NT2/D1 (cell line): ENCODE results near the gene NVL.

Experiments
- YY1 ChIP-seq: IDR thresholded peaks from 2 replicates; pipeline ENCODE4 v1.6.1; 2011; ENCODE audit not compliant: insufficient read length, insufficient read depth
- ZNF274 ChIP-seq: IDR thresholded peaks from 2 replicates; pipeline ENCODE4 v1.6.1; 2011; ENCODE audit warnings: mild to moderate bottlenecking, low read depth, low read length

- no peak for TF ChIP-seq ZNF274
- no peak for TF ChIP-seq YY1
These were observed 110.9 kb downstream of the NVL start for GRCh38 chr1:224219011-224219611.
